ENCODE data around the gene PRDM8. TPM values are rescaled to one million over a fixed set of nuclear protein-coding genes. Genes with fewer than 3 reads are reported as not detected.

The PRDM8 gene
- total RNA-seq, 1 experiment from 2014 or later: 5.3 TPM

- H3K4me3 ChIP-seq (ENCODE audit: low read depth in 2 of 2, low read length in 2 of 2): no peak overlapping the region
- in situ Hi-C loops (cut with HindIII; ENCODE audit: low pct_unique_long_range_greater_than_20kb, low sequenced_read_pairs): no loop called here
- ChIA-PET CTCF (no interaction called here), POLR2A (no interaction called here)
- H3K4me1 ChIP-seq (ENCODE audit: control insufficient read depth, insufficient read depth, low read length): no peaks in the 10 kb centered on the region
- no peaks in the 10 kb centered on the region for H3K36me3 ChIP-seq (ENCODE audit: control insufficient read depth, insufficient read depth, low read length)
- intact Hi-C loops (cut with micrococcal nuclease; ENCODE audit: unreplicated experiment): no loop called here
- H3K27me3 ChIP-seq (ENCODE audit: control insufficient read depth, insufficient read depth, low read length): no peaks in the 10 kb centered on the region
- no peak overlapping the region for H3K27ac ChIP-seq (ENCODE audit: low read length)
- no TSS peak for BruUV-seq (replicated peaks)
- TF ChIP-seq CTCF (IDR thresholded peaks at IDR 0.05) (no peak), POLR2AphosphoS5 (IDR thresholded peaks at IDR 0.05; ENCODE audit: low read depth, low read length) (no peak), SIN3A (IDR thresholded peaks at IDR 0.05; ENCODE audit: borderline replicate concordance, insufficient read depth, low read depth, low read length) (no peak), REST (IDR thresholded peaks at IDR 0.05; ENCODE audit: insufficient read depth in 1 of 2, low read depth in 2 of 2, low read length in 1 of 2) (no peak), TCF7L2 (IDR thresholded peaks at IDR 0.05; ENCODE audit: low read depth, low read length) (no peak)
- DNase-seq (ENCODE audit: low read depth, low spot score): no peak
- H3K9me3 ChIP-seq (ENCODE audit: control insufficient read depth, insufficient read depth, low read depth, low read length): no peaks in the 10 kb centered on the region
- no peak for ATAC-seq
Measured at GRCh38 chr4:80199947-80200346, 2.6 kb downstream of the PRDM8 start.

GRCh38 chr4:80201252-80202151, 4.2 kb downstream of the PRDM8 start:
- POLR2A ChIA-PET: no interaction called here

More at GRCh38 chr4:80201252-80202151, 4.2 kb downstream of the PRDM8 start:
- no peak for ATAC-seq
- intact Hi-C loops (cut with micrococcal nuclease; ENCODE audit: unreplicated experiment): no loop called here
- CTCF ChIA-PET: interaction anchor here (0.7 kb wide), 1 partner anchor 387 kb away, joined by 6 read pairs; no protein-coding TSS in a partner anchor
- no peaks in the 10 kb centered on the region for H3K4me1 ChIP-seq (ENCODE audit: control insufficient read depth, insufficient read depth, low read length)
- no peaks in the 10 kb centered on the region for H3K36me3 ChIP-seq (ENCODE audit: control insufficient read depth, insufficient read depth, low read length)
- no peaks in the 10 kb centered on the region for H3K9me3 ChIP-seq (ENCODE audit: control insufficient read depth, insufficient read depth, low read depth, low read length)
- DNase-seq (ENCODE audit: low read depth, low spot score): no peak
- no peak overlapping the region for H3K27ac ChIP-seq (ENCODE audit: low read length)
- no peak overlapping the region for H3K4me3 ChIP-seq (ENCODE audit: low read depth in 2 of 2, low read length in 2 of 2)
- TF ChIP-seq REST (IDR thresholded peaks at IDR 0.05; ENCODE audit: insufficient read depth in 1 of 2, low read depth in 2 of 2, low read length in 1 of 2) (no peak), POLR2AphosphoS5 (IDR thresholded peaks at IDR 0.05; ENCODE audit: low read depth, low read length) (no peak), TCF7L2 (IDR thresholded peaks at IDR 0.05; ENCODE audit: low read depth, low read length) (no peak), SIN3A (IDR thresholded peaks at IDR 0.05; ENCODE audit: borderline replicate concordance, insufficient read depth, low read depth, low read length) (no peak), CTCF (IDR thresholded peaks at IDR 0.05) (no peak)
- BruUV-seq (replicated peaks): no TSS peak
- no peaks in the 10 kb centered on the region for H3K27me3 ChIP-seq (ENCODE audit: control insufficient read depth, insufficient read depth, low read length)
- in situ Hi-C loops (cut with HindIII; ENCODE audit: low pct_unique_long_range_greater_than_20kb, low sequenced_read_pairs): no loop called here
